ENCODE data around the gene SPATA13. TPM values are rescaled to one million over a fixed set of nuclear protein-coding genes. Genes with fewer than 3 reads are reported as not detected.

The SPATA13 gene
- total and polyA plus RNA-seq, 10 of the 15 experiments (the other 5 are each of a cell fraction or from before 2014, with no cell fraction given): 2.4 to 11.1 (median 10.2) TPM

DNA sequence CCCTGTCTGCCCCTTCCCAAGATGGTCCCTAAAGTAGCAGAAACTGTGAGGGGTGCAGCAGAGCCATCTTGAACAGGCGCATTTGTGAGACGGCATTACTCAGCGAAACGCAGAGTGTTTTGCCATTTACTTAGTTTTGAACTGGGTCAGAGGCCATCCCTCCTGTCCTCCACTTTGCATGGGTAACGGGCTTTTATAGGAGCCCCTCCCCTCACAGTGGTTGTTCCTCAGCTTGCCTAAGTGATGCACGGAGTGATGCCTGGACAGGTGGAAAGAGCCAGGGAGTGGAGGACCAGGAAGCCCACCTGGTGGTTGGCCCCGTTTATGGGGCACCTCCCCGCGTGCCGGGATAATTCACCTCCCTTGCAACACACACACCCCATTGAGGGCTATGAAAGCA is 80.8 kb downstream of the SPATA13 start (continued):
- TF ChIP-seq, protein P1, sequence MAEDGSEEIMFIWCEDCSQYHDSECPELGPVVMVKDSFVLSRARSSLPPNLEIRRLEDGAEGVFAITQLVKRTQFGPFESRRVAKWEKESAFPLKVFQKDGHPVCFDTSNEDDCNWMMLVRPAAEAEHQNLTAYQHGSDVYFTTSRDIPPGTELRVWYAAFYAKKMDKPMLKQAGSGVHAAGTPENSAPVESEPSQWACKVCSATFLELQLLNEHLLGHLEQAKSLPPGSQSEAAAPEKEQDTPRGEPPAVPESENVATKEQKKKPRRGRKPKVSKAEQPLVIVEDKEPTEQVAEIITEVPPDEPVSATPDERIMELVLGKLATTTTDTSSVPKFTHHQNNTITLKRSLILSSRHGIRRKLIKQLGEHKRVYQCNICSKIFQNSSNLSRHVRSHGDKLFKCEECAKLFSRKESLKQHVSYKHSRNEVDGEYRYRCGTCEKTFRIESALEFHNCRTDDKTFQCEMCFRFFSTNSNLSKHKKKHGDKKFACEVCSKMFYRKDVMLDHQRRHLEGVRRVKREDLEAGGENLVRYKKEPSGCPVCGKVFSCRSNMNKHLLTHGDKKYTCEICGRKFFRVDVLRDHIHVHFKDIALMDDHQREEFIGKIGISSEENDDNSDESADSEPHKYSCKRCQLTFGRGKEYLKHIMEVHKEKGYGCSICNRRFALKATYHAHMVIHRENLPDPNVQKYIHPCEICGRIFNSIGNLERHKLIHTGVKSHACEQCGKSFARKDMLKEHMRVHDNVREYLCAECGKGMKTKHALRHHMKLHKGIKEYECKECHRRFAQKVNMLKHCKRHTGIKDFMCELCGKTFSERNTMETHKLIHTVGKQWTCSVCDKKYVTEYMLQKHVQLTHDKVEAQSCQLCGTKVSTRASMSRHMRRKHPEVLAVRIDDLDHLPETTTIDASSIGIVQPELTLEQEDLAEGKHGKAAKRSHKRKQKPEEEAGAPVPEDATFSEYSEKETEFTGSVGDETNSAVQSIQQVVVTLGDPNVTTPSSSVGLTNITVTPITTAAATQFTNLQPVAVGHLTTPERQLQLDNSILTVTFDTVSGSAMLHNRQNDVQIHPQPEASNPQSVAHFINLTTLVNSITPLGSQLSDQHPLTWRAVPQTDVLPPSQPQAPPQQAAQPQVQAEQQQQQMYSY (CRISPR knock-in tag; IDR thresholded peaks at IDR 0.05): no peak

DNA sequence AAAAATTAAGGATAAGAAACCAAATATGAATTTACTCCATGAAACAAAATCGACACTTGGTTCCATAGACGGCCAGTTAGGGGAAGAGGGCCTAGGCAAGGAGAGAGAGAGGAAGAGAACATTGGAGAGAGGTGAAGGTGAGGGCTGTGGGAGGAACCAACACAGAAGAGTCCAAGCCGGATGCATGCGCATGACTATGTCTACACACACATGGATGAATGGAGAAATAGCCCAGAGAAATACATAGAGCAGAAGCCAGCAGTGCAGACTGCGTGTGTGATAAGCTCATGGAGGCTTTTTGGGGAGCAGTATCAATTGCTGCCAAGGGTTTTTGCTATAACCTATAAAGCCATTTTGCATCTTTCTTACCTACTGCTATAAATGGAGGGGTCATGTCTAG is 81.6 kb downstream of the SPATA13 start:
- Histone ChIP-seq H3K4me3 (no peak overlapping the region), H3K79me2 (ENCODE audit: control insufficient read depth, insufficient read depth, low read length) (no peaks in the 10 kb centered on the region), H3K4me2 (ENCODE audit: control insufficient read depth, insufficient read depth) (no peak overlapping the region), H3K9me3 (replicated peaks; ENCODE audit: control insufficient read depth, insufficient read depth, low read length) (no peaks in the 10 kb centered on the region), H3K27me3 (replicated peaks in 1 of 2; ENCODE audit: control insufficient read depth in 2 of 2, insufficient read depth in 2 of 2, low read length in 1 of 2) (no peaks in the 10 kb centered on the region), H2AFZ (ENCODE audit: control insufficient read depth, low read depth, low read length) (no peak overlapping the region), H3K4me1 (ENCODE audit: control insufficient read depth, insufficient read depth, low read length) (no peaks in the 10 kb centered on the region), H3K27ac (ENCODE audit: control insufficient read depth, insufficient read depth) (no peak overlapping the region), H3K36me3 (ENCODE audit: control insufficient read depth in 2 of 2, insufficient read depth in 2 of 2, low read length in 1 of 2) (no peaks in the 10 kb centered on the region), H3K9ac (ENCODE audit: control insufficient read depth, insufficient read depth, low read length) (no peak overlapping the region), H4K20me1 (ENCODE audit: control insufficient read depth, insufficient read depth) (no peaks in the 10 kb centered on the region)
- intact Hi-C loops (cut with micrococcal nuclease; ENCODE audit: unreplicated experiment) (no loop called here), in situ Hi-C loops (cut with MboI) (no loop called here)
- ChIA-PET CTCF (no interaction called here), SMC1A (ENCODE audit: uncharacterized antibody, unreplicated experiment) (no interaction called here), RAD21 (ENCODE audit: unreplicated experiment) (no interaction called here), POLR2A (no interaction called here)
- no TSS peak for BruUV-seq (replicated peaks)
- DNase-seq (ENCODE audit: low read depth, low spot score): no peak
- no peak for TF ChIP-seq RFX5 (IDR thresholded peaks at IDR 0.05; ENCODE audit: low read depth, low read length)
- no peak for TF ChIP-seq POLR2AphosphoS5 (IDR thresholded peaks at IDR 0.05; ENCODE audit: low read length)
- TF ChIP-seq, protein P2, sequence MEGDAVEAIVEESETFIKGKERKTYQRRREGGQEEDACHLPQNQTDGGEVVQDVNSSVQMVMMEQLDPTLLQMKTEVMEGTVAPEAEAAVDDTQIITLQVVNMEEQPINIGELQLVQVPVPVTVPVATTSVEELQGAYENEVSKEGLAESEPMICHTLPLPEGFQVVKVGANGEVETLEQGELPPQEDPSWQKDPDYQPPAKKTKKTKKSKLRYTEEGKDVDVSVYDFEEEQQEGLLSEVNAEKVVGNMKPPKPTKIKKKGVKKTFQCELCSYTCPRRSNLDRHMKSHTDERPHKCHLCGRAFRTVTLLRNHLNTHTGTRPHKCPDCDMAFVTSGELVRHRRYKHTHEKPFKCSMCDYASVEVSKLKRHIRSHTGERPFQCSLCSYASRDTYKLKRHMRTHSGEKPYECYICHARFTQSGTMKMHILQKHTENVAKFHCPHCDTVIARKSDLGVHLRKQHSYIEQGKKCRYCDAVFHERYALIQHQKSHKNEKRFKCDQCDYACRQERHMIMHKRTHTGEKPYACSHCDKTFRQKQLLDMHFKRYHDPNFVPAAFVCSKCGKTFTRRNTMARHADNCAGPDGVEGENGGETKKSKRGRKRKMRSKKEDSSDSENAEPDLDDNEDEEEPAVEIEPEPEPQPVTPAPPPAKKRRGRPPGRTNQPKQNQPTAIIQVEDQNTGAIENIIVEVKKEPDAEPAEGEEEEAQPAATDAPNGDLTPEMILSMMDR (IDR thresholded peaks at IDR 0.05 in 2 of 3, conservative IDR thresholded peaks at IDR 0.05 in 1 of 3; ENCODE audit: control insufficient read depth in 2 of 3, extremely low read depth in 1 of 3, insufficient read depth in 1 of 3, low read depth in 3 of 3, low read length in 3 of 3): no peak
- TF ChIP-seq, protein P3, sequence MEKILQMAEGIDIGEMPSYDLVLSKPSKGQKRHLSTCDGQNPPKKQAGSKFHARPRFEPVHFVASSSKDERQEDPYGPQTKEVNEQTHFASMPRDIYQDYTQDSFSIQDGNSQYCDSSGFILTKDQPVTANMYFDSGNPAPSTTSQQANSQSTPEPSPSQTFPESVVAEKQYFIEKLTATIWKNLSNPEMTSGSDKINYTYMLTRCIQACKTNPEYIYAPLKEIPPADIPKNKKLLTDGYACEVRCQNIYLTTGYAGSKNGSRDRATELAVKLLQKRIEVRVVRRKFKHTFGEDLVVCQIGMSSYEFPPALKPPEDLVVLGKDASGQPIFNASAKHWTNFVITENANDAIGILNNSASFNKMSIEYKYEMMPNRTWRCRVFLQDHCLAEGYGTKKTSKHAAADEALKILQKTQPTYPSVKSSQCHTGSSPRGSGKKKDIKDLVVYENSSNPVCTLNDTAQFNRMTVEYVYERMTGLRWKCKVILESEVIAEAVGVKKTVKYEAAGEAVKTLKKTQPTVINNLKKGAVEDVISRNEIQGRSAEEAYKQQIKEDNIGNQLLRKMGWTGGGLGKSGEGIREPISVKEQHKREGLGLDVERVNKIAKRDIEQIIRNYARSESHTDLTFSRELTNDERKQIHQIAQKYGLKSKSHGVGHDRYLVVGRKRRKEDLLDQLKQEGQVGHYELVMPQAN (conservative IDR thresholded peaks at IDR 0.05): no peak
- TF ChIP-seq ASH2L (IDR thresholded peaks at IDR 0.05; ENCODE audit: borderline replicate concordance, low read depth): no peak
- TF ChIP-seq JUNB (IDR thresholded peaks at IDR 0.05): no peak
- no peak for TF ChIP-seq RAD51 (IDR thresholded peaks at IDR 0.05)
- no peak for TF ChIP-seq NBN (IDR thresholded peaks at IDR 0.05)
- no peak for TF ChIP-seq NFYB (IDR thresholded peaks at IDR 0.05; ENCODE audit: insufficient read depth, low read depth, low read length)
- TF ChIP-seq, protein P4, sequence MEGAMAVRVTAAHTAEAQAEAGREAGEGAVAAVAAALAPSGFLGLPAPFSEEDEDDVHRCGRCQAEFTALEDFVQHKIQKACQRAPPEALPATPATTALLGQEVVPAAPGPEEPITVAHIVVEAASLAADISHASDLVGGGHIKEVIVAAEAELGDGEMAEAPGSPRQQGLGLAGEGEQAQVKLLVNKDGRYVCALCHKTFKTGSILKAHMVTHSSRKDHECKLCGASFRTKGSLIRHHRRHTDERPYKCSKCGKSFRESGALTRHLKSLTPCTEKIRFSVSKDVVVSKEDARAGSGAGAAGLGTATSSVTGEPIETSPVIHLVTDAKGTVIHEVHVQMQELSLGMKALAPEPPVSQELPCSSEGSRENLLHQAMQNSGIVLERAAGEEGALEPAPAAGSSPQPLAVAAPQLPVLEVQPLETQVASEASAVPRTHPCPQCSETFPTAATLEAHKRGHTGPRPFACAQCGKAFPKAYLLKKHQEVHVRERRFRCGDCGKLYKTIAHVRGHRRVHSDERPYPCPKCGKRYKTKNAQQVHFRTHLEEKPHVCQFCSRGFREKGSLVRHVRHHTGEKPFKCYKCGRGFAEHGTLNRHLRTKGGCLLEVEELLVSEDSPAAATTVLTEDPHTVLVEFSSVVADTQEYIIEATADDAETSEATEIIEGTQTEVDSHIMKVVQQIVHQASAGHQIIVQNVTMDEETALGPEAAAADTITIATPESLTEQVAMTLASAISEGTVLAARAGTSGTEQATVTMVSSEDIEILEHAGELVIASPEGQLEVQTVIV (IDR thresholded peaks at IDR 0.05; ENCODE audit: borderline replicate concordance, partially characterized antibody): no peak
- ATAC-seq: no peak
- no peak for FAIRE-seq
- 77% methylated on average over 5 of the region's 5 CpGs for WGBS (ENCODE audit: insufficient coverage, insufficient replicate concordance, low lambda C conversion rate, missing lambda C conversion rate)

Measured in GM12878 (cell line).